Ovary (tissue), 9 donors: ENCODE data around the gene LARP6. TPM values are rescaled to one million over a fixed set of nuclear protein-coding genes. Genes with fewer than 3 reads are reported as not detected.

ENCODE experiments used
- DNase-seq, 5 donors: peaks; one replicate each; pipeline ENCODE4 v3.0.0-alpha.2; 2019 to 2020
- H3K27ac ChIP-seq, 2 donors: fragments of 200-600 bp; one replicate each; pipeline versions ENCODE4 v1.5.1 to v1.8.0; 2019 to 2022
- H3K27me3 ChIP-seq: fragments of 200-600 bp; one replicate; pipeline ENCODE4 v1.8.0; 2022
- H3K36me3 ChIP-seq: fragments of 200-600 bp; sonication (generic); one replicate; pipeline ENCODE4 v1.5.1; 2019
- H3K4me1 ChIP-seq: one replicate; pipeline ENCODE4 v1.8.1; 2013; ENCODE audit warnings: mild to moderate bottlenecking, moderate library complexity; ENCODE audit not compliant: insufficient read depth
- H3K4me3 ChIP-seq: fragments of 200-600 bp; sonication (generic); one replicate; pipeline ENCODE4 v1.5.1; 2017
- H3K9me3 ChIP-seq, 2 donors: fragments of 200-600 bp in 1 of 2; sonication (generic) in 1 of 2; one replicate each; pipeline versions ENCODE4 v1.5.1 to v1.8.1; 2013 to 2019; ENCODE audit warnings: mild to moderate bottlenecking in 1 of 2, moderate library complexity in 1 of 2
- CTCF ChIP-seq, 3 donors: fragments of 450-650 bp in 2 of 3; fragments of 200-600 bp in 1 of 3; IDR thresholded peaks; one replicate each; pipeline versions ENCODE4 v1.5.1 to v1.8.0; 2016 to 2022; ENCODE audit warnings: antibody characterized with exemption in 3 of 3, mild to moderate bottlenecking in 1 of 3
- EP300 ChIP-seq: sonication (generic); formaldehyde crosslinking; IDR thresholded peaks from one replicate; pipeline ENCODE4 v1.6.1; 2017; ENCODE audit warnings: antibody characterized with exemption
- POLR2A ChIP-seq: fragments of 450-650 bp; IDR thresholded peaks from one replicate; pipeline ENCODE4 v1.6.1; 2017; ENCODE audit warnings: antibody characterized with exemption, mild to moderate bottlenecking, moderate library complexity
- WGBS, 3 donors: extraction: QIAGEN DNeasy Blood & Tissue Kit in 1 of 3; methylation state at CpG; one replicate each; pipeline versions ENCODE4 v1.1.5 to v1.1.7; 2013 to 2017; 5-methylcytosine and 5-hydroxymethylcytosine counted together
- intact Hi-C, 4 donors: fragments of 100-400 bp; cut with DNase I; formaldehyde crosslinking; loops; one replicate each; pipeline versions ENCODE4 v1.11.0 to v1.15.1; 2022 to 2023
- polyA plus RNA-seq, 2 donors: library from polyadenylated mRNA; stranded (reverse); fragments of 200-250 nt in 1 of 2; fragments of 350-450 nt in 1 of 2; fragmentation: Illumina TruSeq in 1 of 2; extraction: RNeasy Lipid Tissue Mini Kit (QIAGEN cat#74804) in 1 of 2; gene quantifications; one replicate each; pipeline ENCODE4 v1.2.3, GENCODE V29; 2013 to 2014
- total RNA-seq, 7 donors: library from RNA; depleted of rRNA in 2 of 7; stranded (reverse); fragments of >200 nt in 2 of 7; fragmentation: NEBNext Ultra II Directional in 3 of 7; extraction: Animal tissue kit (Norgen Biotek cat#: 25700) in 3 of 7; gene quantifications; one replicate each; pipeline versions ENCODE4 v1.1.0 to v1.2.4, GENCODE V29; 2016 to 2023
- donor health status: DM: no; HTN: no; CAD: no; lungs with moderate emphysema.
- donor health status: DM: no; HTN: no; CAD: no.
- donor health status: Bipolar disorder and iron deficiency.
- donor health status: DM: yes; HTN: yes; CAD: no.
- donor health status: DM: no; HTN: no; CAD: no.
- donor health status: DM: yes; HTN: yes; CAD: no.

Gene LARP6
- total and polyA plus RNA-seq, 9 donors = 13.4 to 61.7 (median 31.9) TPM

DNA sequence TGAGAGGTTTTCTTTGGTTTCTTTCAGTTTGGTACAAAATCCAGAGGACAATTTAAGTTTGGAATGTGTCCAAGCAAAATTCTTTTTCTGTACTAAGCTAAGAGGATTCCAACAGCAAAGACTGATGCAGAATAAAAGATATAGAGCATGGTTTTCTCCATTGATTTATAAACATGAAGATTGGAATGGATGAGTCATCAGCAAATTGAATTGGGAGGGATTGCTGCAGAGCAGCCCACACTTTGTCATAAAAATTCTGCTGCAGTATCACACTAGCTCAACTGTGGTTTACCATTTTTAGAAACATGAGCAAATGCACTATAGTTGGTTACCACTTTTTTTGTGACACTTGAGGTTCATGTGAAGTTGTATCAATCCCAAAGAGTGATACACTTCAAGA lies 16.1 kb upstream of the LARP6 start:
- Histone ChIP-seq H3K27ac (no peak overlapping the region), H3K36me3 (no peaks in the 10 kb centered on the region), H3K4me1 (peaks cover 10% of the 10 kb centered on the region), H3K9me3 (no peaks in the 10 kb centered on the region), H3K4me3 (no peak overlapping the region), H3K27me3 (no peaks in the 10 kb centered on the region)
- TF ChIP-seq POLR2A (no peak), CTCF (IDR thresholded peaks at IDR 0.05) (no peak), EP300 (no peak)
- intact Hi-C loops = loop anchor here in 2 of 4 donors (10.0 kb wide), 3 partner anchors 45 to 195 kb away; no protein-coding TSS in a partner anchor
- DNase-seq = no peak

GRCh38 chr15:70869346-70869745 lies 15.4 kb upstream of the LARP6 start:
- peak overlapping the region in 1 of 2 donors; percentile 77 for H3K27ac ChIP-seq
- intact Hi-C loops = no loop called here
- DNase-seq = no peak

GRCh38 chr15:70867911-70868467 lies 14.0 kb upstream of the LARP6 start:
- intact Hi-C loops = no loop called here
- Histone ChIP-seq H3K4me1 (peaks cover 10% of the 10 kb centered on the region), H3K27me3 (no peaks in the 10 kb centered on the region), H3K9me3 (no peaks in the 10 kb centered on the region), H3K27ac (peak overlapping the region in 1 of 2 donors; percentile 77), H3K4me3 (no peak overlapping the region), H3K36me3 (no peaks in the 10 kb centered on the region)
- peak; percentile 60 to 82 (median 65) for DNase-seq
- TF ChIP-seq POLR2A = no peak
- no peak for TF ChIP-seq EP300
- TF ChIP-seq CTCF (IDR thresholded peaks at IDR 0.05) = no peak
- WGBS, 3 donors = 9 to 16% (median 13%) methylated on average over 6 of the region's 6 CpGs

More at GRCh38 chr15:70869346-70869745, 15.4 kb upstream of the LARP6 start:
- peaks cover 10% of the 10 kb centered on the region for H3K4me1 ChIP-seq
- no peak overlapping the region for H3K4me3 ChIP-seq
- H3K9me3 ChIP-seq = no peaks in the 10 kb centered on the region
- no peaks in the 10 kb centered on the region for H3K27me3 ChIP-seq
- H3K36me3 ChIP-seq = no peaks in the 10 kb centered on the region
- WGBS, 3 donors = 26 to 30% (median 26%) methylated on average over 3 of the region's 3 CpGs
- TF ChIP-seq CTCF (IDR thresholded peaks at IDR 0.05) (no peak), EP300 (no peak), POLR2A (no peak)

- WGBS, 3 donors = 68 to 72% (median 71%) methylated on average over 5 of the region's 5 CpGs
Measured at GRCh38 chr15:70866982-70867641, 13.2 kb upstream of the LARP6 start.

More at GRCh38 chr15:70866982-70867641, 13.2 kb upstream of the LARP6 start:
- intact Hi-C loops = no loop called here
- H3K4me3 ChIP-seq = no peak overlapping the region
- H3K4me1 ChIP-seq = peaks cover 10% of the 10 kb centered on the region
- no peaks in the 10 kb centered on the region for H3K9me3 ChIP-seq
- H3K27ac ChIP-seq = peak overlapping the region in 1 of 2 donors; percentile 77
- H3K36me3 ChIP-seq = no peaks in the 10 kb centered on the region
- DNase-seq = no peak
- no peak for TF ChIP-seq EP300
- TF ChIP-seq CTCF (IDR thresholded peaks at IDR 0.05) = no peak
- TF ChIP-seq POLR2A = no peak
- H3K27me3 ChIP-seq = no peaks in the 10 kb centered on the region
